NOMO-1 (cell line): ENCODE results near the gene TMEM8B.

Source experiments
- DNase-seq, 2 experiments: peaks; one replicate each; lab custom pipeline; 2025; ENCODE audit not compliant: unreplicated experiment in 2 of 2; lab: John Stamatoyannopoulos, UW

The TMEM8B gene

DNA sequence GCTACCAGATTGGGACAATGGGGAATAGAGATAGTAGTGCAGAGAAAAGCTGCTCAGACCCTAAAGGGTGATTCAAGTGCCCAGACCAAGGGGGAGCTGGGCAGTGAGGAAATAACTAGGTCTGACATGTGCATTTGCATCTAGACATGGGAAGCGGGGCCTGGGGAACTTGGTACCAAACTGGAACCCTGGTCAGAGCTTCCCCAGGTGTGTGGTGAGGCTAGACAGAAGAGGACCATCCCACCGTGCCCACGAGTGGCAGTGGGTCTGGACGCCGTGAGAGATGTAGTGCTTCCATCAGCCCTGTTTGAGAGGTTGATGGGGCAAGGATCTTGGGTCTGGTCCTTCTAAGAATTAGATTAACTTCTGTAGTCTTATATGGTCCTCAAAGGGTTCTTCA, 7.6 kb downstream of the TMEM8B start:
- DNase-seq: no peak

DNA sequence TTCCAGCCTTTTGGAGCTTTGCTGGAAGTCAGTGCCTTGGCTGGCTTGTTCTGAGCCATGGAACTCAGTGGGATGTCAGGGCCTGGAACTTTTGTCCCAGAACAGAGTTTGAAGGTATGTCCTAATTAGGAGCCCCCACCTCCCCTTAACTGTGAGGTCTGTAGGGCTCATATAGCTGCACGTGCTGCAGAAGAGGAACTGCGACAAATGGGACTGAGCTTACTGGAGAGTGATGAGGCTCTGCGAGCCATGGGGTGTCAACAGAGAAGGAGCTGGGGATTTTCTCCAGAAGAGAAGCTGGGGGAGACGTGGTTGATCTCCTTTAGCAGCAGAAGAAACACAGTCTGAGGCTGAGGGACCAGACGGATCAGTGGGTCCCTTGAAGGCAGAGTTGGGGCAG, 10.9 kb downstream of the TMEM8B start:
- no peak for DNase-seq

DNA sequence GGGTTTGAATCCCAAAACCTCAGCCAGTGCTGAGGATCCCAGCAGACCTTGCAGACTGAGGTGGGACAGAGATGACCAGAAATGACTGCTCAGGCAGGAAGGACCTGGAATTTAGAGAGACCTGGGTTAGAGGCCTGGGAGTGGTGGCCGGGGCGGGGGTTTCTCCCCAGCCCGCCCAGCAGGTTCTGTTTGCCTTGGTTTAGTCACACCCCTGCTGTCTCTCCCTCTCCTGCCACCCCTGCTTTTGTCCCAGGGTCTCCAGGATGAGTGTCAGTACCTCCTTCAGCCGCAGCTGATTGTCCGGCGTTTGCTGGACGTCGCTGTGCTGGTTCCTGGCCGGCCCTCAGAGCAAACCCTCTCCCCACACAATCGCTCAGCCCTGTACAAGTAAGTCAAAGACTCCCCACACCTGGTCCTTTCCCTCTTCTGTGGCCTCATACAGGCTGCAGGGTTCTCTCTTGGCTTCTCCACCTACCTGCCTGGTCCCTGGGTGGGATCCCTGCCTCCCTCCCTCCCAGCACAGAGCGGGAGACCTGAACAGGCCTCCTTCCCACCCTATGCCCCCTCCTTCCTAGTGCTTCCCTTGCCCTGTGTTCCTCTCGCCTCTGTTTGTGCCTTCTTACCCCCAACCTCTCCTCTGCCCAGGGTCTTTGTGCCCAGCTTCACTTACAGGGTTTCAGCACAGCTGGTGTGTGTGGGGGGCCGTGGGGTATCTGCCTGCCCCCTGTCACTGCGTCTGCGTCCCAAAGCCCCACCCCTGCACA, 12.0 kb downstream of the TMEM8B start:
- no peak for DNase-seq

DNA sequence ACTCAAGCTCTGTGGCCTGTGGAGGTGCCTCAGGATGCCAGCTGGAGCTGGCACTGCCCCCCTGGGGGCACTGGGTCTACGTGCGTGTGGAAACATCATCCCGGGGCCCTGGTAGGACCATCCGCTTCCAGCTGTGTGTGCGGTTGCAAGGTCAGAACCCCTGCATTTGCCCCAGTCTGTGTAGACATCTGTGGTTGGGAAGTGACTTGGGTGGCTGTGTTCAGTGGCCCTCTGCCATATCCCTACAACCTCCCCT, 12.5 kb downstream of the TMEM8B start:
- DNase-seq: no peak

DNA sequence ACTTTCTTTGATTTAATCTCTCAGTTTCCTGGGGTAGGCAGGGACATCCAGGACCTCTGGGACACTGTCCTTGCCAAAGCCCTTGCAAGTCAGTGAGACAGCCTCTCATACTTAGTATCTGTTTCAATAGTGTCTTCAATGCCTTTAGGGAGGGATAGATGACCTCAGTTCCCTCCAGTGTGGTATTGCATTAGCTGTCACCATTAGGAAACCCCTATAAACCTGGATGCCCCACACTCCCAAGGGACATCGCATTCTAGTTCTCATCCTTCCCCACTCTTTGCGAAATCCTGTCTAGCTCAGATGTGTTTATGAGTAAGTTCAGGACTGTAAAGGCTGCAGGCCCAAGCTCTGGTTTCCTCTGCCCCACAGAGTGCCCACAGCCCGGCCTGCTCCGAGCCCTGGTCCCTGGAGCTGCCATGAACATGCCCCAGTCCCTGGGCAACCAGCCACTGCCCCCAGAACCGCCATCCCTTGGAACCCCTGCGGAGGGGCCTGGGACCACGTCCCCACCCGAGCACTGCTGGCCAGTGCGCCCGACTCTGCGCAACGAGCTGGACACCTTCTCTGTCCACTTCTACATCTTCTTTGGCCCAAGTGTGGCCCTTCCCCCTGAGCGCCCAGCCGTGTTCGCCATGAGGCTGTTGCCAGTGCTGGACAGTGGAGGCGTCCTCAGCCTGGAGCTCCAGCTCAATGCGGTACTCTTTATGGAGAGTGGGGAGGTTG, 13.2 kb downstream of the TMEM8B start:
- DNase-seq: no peak

DNA sequence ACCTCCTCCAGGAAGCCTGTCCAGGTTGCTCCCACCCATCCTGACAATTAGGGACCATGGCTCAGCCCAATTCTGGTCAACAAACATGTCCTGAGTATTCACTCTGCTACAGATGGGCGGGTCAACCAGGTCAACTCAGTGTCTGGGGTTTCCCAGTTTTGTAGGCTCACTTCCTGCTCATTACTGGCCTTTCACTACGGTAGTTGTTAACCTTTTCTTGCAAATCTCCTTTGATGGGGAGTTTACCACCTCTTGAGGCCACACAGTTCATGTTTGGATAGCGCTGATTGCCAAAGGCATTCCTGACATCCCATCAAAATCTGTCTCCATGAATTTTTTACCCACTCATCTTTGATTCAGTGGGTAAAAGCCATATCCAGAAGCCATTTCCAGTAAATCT, 13.8 kb downstream of the TMEM8B start:
- no peak for DNase-seq

DNA sequence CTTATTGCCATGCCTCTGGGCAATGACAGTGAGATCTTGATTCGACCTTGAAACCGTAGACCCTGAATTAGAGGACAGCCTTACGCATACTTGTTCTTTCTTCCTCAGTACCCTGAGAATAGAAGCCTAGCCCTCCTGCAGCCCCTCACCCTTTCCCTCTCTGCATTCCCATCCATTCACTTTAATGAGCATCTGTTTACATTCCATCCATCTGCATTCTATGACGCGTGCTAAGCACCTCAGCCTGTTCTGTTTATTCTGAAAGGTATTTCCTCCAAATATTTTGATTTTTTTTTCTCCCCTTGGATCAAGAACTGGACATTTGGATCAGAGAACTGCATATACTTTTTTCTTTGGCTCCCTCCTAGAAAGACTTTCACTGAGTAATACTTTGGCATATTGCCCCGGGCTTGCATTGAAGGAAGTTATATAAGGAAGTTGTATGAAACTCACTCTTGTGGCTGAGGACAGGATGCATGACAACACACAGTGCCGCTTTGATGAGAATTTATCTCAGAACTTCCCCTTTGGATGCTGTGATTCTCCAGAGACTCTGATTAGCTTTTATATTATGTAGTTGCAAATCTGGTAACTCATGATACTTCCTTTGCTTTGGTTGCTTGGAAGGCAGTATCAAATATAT, 15.7 kb downstream of the TMEM8B start:
- peak; percentile 91 to 100 for DNase-seq

DNA sequence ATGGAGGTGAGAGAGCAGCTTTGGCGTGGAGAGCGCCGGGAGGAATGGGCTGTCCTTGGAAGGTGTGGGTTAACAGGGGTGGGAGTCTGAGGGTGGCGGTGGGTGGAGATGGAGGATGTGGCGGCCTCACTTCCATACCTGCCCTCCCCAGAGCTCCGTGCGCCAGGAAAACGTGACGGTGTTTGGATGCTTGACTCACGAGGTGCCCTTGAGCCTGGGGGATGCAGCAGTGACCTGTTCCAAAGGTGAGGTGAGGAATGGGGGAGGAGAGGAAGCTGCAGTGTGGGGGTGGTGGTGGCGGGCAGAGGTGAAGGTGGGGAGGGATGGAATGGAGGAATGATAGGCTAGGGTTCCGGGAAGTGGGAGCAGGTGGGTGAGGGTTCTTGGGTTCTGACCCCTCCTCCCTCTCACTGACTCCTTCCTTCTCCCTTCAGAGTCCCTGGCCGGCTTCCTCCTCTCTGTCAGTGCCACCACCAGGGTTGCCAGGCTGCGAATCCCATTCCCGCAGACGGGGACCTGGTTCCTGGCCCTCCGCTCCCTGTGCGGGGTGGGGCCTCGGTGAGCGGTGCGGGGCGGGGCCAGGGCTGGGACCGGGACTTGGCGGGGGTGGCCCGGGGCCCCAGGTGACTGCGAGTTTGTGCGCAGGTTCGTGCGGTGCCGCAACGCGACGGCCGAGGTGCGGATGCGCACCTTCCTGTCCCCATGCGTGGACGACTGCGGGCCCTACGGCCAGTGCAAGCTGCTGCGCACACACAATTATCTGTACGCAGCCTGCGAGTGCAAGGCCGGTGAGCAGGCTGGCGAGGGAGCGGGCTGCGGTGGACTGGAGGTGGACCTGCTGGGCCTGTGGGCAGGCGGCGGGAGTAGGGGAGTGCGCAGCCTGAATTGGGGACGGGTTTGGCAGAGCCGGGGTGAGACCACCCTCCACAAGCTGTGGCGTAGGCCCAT, 17.1 kb downstream of the TMEM8B start:
- DNase-seq: no peak

DNA sequence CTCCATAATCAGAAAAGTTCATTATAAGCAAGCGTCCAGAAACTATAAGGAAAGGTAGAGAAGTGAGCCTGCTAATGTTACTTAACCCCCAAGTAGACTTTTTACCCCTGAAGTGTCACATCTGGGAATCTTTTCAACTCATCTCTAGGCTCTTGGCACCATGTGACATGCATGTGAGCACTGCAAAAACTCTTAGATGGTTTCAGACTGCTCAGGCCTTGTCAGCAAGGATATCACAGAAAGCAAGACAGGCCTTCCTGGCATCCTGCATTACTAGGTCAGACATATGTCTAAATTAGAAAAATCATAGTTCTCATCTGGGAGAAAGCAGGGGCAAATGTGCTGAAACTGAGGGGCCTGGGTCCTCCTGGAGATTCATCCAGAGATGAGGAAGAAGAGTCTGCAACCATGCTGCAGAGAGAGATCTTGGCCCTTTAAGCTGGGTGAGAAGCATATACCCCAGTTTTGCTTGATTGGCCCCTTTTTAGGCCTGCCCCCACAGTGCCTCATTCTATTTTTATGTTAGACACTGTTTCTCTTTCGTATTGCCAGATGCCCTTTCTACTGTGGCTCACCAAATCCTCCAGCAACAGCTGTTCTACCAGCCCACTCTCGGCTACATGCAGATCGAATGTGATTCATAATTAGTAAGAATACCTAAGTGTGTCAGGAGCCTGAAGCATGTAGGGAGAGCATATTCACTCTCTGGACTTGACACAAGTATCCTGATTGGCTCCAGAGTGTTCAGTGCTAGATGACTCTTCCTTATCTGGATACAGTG, 19.0 kb downstream of the TMEM8B start:
- no peak for DNase-seq

DNA sequence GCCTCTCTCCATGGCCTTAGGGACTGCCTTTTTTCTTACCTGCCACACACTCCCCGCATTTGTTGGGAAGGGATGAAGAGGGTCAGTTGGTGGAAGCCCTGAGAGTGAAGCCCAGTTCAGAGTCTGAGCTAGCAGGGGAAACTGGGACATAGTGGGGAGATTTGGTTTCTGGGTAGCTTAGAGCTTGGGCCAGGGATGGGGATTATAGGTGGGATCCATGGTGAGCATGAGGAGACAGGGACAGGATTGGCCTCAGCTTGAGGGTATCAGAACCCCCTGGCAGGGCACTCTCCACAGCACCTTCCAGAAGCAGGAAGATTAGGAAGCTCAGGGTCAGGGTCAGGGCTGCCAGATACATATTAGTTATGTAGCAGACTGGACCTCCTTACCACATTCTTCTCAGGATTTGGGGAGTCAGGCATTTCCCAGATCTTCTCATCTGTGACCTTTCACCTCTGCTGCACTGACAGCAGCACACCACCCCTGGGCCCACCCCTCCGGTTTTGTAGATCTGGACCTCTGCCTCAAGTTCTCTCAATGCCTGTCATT, 23.3 kb downstream of the TMEM8B start:
- no peak for DNase-seq

DNA sequence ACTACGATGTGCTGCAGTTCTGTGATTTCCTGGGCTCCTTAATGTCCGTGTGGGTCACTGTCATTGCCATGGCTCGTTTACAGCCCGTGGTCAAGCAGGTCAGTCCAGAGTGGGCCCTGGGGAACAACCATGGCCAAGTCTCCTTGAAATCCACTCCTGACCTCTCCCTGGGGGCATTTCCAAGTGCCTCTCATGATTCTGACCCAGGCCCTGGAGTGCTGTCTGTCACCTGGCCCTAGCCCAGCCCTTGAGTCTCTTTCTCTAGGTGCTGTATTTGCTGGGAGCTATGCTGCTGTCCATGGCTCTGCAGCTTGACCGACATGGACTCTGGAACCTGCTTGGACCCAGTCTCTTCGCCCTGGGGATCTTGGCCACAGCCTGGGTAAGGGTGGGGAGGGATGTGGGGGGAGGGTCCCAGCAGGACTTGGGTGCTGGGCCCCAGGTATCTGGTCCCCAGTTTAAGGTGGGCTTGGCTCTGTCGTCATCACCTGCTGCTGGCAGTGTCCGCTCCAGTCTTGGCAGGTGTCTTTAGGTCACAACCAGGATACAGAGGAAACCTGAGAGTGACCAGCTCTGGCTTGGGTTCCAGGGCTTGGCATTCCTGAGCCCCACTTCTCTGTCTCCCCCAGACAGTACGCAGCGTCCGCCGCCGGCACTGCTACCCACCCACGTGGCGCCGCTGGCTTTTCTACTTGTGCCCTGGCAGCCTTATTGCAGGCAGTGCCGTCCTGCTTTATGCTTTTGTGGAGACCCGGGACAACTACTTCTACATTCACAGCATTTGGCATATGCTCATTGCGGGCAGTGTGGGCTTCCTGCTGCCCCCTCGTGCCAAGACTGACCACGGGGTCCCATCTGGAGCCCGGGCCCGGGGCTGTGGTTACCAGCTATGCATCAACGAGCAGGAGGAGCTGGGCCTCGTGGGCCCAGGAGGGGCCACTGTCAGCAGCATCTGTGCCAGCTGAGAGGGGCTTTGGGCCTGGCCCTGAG, 24.1 kb downstream of the TMEM8B start:
- DNase-seq: no peak

DNA sequence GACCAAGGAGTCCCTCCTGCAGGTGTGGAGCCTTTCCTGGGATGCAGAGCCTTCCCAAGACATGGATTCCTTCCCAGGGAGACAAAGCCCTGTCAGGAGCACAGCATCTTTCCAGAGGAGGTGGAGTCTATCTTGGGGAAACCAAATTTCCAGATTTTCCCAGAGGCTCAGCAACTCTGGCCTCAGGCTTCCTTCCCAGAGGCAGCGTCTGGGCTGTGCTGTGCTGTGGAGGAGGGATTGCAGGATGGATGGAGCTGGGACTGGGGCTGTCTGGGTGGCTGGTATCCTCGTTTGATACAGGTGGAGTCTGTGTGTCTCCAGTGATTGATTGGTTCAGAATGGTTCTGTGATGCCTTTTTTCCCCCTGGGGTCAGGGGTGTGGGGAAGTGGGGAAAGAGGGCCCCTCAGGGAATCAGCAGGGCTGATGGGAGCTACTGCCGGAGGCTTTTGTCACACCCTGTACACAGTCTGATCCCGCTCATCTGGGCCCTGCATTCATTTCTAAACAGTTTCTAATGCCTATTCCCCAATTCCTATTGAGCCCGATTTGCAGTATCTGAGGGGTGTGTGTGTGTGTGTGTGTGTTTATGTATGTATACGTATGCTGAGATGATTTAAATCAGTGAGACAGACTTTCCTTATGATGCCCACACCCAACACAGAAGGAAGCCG, 25.2 kb downstream of the TMEM8B start:
- no peak for DNase-seq

DNA sequence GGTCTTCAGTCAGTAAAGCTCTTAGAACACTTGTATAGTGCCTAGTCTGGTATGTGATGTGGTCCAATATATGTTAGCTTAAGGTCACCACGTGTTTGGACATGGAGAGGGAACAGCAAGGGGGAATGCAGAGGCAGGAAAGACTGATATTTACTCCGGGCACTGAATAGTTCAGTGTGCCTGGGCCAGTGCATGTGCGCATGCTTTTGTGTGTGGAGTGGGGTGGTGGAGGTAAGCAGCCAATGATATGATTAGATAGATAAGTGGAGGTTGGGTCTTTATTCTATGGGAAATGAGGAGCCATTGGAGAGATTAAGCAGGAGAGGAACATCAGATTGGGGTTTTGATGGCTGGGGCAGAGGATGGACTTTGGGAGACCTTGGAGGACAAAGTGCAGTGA, 27.2 kb downstream of the TMEM8B start:
- no peak for DNase-seq

DNA sequence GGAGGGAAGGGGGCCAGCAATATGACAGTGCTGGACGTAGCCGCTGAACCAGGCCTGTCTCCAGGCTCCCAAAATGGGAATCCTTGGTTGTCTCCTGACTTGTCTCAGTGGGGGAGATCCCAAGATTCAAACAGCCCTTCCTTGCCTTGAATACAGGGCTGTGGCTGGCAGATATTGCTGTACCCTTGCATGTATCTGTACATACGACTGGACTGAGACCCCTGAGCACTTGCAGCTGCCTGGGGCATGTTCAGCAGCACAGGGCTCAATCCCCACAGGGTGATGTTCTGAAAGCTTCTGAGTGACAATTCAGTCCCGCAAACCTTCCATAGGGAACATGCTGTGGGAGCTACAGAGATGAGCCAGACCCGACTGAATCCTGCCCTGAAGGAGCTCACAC, 27.9 kb downstream of the TMEM8B start:
- no peak for DNase-seq

DNA sequence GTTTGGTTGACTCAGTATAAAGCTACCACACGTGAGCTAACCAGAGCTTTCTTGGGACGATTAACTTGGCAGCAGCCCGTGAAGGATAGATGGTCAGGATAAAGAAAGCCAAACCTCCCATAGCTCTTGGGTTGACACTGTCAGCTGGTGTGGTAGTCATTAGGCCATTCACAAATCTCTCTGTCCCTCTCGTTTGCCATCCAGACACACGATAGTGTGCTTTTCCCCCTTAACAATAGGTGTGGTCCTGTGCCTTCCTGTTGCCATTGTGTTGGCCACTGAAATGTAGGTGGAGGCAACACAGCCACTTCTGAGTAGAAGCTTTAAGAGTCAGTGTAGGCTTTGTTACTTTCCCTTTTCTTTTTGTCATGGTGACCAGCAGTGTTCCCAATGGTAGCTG, 29.4 kb downstream of the TMEM8B start:
- no peak for DNase-seq

DNA sequence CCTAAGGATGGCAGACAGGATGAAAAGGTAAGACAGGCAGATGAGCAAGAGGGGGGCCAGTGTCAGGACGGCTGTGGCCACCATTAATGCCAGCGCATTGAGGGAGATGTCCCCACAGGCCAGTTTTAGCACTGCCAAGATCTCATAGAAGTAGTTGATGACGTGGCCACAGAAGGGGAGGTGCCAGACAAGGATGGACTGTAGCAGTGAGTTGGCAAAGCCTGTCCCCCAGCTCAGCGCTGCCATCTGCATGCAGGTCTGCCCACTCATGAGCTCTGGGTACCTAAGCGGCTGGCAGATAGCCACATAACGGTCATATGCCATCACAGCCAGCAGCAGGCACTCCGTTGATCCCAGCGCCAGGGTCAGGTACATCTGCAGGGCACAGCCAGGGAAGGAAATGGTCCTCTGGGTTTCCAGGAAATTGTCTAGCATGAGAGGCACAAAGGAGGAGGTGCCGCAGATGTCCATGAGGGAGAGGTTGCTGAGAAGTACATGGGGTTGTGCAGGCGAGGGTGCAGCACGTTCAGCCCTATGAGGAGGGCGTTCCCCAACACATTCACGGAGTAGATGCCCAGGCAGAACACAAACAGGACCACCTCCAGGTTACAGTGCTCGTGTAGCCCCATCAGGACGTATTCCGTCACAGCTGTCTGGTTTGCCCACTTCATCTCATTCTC, 30.4 kb downstream of the TMEM8B start:
- peak in 1 of 2 experiments; percentile 13 for DNase-seq

DNA sequence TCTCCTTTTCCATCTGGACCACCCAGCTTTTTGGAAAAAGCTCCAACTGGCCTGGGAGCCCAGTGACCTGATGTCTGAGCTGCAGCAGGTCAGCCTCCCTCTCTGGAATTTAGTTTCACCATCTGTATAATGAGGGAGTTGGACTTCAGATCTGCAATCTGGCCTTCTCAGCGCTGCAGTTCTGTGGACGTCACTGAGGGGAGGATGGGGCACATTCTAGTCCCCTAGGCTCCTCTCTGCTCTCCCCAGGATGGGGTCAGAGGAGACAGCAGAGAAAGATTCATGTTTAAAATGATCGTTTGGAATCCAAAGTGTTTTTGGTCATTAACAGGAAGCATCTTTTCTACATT, 30.9 kb downstream of the TMEM8B start:
- DNase-seq: no peak
